ENCODE data around the gene EPHB1.

The EPHB1 gene

GRCh38 chr3:134885877-134886621, 91.0 kb downstream of the EPHB1 start:
- no peak for DNase-seq

- DNase-seq: no peak
These were observed 91.9 kb downstream of the EPHB1 start for GRCh38 chr3:134886991-134887390.

DNA sequence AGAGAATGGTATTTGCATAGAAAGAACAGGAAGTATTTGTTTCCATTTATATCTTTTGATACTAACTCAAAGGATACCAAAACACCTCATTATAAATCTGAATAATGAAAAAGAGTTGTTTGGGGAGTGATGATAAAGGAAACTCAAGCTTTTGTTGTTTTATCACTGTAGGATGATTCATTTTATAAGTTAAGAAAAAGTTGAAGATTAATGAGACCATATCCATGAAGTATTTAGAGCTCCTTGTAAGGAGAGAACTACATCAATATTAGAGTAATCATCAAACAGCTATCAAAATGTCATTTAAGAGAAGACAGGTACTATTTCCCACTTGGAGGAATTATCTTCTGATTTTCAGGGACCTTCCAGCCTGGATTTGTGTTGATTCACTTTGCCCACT, 92.5 kb downstream of the EPHB1 start:
- DNase-seq: no peak

DNA sequence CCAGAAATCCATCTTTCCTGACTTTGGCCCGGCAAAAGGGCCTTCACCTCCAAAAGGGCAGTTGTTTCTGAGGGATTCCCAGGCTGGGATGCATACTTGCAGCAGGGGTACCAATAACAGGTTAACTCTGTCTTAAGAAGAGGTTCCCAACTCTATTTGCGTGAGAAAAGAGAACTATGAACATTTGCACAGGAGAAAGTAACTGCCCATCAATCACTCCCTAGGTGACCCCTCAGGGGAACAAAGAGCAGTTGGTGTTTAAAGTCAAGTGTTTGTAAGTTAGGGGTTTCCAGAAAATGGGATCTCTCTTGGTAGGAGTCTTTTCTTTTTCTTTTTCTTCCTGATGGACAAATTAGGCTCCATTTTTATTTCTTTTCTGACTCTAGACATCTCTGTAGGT, 97.3 kb downstream of the EPHB1 start:
- no peak for DNase-seq

DNA sequence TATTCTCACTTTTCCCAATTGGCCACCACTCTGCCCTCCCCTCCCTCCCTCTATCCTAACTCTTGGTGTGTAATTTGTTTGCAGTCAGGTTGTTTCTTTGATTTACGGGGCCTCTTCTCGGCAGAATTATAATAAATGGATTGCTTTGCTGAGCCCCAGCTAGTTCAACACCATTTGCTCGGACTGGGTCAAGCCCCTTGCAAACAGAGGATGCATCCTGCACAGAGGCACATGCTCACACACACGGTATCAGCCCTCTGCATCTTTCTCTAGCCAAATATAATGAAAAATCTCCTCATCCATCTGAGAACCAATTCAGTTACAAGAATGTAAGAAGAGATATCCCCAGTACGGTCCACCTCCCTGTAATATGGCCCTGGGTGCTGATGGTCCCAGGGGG, 97.7 kb downstream of the EPHB1 start:
- DNase-seq: no peak

GRCh38 chr3:134894533-134894932, 99.5 kb downstream of the EPHB1 start:
- no peak for DNase-seq

DNA sequence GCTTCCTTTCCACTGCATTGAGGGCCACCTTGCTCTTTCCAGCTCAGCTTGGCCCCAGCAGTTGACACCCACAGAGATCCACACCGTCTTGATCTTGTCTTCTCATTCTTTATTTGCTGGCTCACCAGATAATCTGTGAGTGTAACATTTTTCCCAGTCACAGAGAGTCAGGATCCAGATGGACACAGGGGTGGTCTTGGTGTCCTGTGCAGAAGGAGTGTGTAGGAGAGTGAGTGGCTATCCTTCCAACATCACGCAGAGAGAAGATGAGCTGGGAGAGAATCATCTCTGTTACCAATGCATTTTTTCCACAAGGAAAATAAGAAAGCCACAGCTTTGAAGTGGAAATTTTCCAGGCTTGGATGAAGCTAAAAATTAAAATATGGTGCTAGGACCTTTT, 100.1 kb downstream of the EPHB1 start:
- no peak for DNase-seq

- DNase-seq: no peak
These were observed 101.1 kb downstream of the EPHB1 start for GRCh38 chr3:134896141-134896540.

DNA sequence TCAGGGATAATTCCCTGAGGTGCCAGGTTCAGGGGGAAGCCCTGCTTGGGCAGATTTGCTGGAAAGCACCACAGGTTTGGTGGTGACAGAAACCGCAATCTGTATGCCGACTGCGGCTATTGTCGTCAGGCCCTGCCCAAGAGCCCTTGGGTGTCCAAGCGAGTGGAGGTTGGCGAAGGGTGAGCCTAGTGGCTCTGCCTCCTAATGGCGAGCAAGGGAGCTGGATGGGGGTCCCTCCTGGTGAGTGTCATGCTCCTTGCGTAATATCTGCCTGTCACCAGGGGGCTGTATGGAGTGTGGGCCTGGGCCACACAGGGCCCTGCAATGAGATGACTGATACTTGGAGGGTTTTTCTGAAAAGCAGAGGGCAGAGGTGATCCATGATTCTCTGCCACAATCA, 101.6 kb downstream of the EPHB1 start:
- DNase-seq: no peak

DNA sequence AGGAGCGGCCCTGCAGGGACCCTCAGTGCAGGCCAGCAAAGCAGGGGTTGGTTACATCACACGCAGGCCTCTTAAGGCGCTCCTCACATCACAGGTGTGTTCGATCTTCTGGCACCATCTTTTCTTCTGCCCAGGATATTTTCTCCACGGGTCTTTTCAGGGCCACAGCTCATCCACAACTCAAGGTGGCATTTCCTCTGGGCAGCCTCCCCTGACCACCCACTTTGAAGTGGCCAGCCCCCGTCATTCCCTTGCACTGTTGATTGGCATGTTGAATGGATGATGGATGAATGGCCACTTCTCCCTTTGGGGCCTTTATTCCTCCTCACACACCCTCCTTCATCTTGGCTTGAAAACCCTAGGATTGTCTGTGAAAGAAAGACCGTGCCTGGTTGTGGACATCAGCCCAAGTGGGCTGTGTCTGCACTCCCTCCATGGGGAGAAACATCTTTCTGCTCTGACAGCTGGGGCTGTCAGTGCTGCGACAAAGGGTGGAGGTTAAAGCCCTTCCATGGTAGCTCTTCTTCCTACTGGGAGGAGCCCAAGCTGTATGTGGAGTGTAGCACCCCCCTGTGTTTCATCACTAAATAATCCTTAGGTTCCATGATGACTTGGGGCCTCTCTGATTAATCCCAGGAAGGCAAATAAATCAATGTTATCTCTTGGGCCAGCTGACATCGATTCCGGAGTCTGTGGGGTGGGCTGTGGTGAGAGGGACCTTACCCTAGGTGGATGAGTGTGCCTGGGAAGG, 102.5 kb downstream of the EPHB1 start:
- no peak for DNase-seq

DNA sequence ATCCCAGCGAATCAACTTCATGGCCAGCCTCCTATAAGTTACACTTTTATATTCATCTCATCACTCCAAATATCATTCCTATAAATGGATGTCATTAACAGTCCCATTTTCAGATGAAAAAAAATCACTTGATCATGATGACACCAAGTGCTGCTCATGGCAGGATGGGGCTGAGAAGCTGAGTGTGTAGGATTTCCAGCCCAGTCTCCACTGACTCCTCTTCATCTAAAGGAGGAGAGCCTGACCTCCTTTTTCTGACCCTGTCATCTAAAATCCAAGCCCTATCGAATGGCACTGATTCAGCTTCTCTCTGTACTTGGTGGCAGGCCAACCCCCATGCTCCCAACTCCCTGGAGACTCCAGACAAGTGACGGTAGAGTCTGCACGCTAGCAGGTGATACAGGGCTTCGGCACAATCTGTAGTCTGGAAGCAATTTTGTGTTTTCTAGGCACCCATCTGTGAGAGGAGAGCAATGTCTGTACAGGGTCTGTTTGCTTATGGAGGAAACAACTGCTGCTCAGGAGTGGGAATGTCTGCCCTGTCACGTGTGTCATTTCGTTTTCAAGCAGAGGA, 103.2 kb downstream of the EPHB1 start:
- DNase-seq: no peak

DNA sequence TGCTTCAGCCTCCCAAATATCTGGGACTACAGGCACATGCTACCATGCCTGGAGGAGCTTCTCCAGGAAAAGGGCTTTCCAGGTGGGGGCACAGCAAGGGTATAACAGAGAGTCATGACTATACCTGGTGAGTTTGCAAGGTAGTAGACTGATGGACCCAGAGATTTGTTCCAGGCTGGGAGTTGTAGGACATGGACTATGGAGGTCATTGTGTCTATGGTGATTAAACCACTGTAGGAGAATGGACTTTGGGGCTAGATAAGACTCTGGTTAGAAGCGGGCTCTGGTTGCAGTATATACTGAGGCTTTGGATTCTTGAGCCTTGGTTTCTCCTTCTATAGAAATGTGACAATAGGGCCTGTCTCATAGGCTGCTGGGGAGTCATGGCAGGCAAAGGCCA, 104.7 kb downstream of the EPHB1 start:
- no peak for DNase-seq

GRCh38 chr3:134900482-134900881, 105.4 kb downstream of the EPHB1 start:
- DNase-seq: no peak

- no peak for DNase-seq
These were observed 106.4 kb downstream of the EPHB1 start for GRCh38 chr3:134901461-134901860.

DNA sequence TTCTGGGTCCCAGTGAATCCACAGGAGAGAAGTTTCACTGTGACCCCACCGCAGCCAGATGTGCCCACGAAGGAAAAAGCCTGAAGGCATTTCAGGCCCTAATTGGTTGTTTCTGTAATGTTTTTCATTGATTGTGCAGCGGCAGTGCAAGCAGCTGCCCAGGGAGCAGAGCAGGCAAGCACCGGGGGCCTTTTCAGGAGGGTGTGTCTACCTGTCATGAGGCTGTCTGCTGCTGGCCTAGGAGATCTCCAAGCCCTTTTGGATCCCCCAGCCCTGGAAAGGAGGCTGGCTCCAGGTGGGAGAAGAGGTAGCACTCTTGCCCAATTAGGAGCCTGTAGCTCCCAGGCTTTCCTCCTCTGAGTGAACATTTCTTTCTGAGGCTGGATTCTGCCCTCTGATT, 108.8 kb downstream of the EPHB1 start:
- DNase-seq: no peak

- no peak for DNase-seq
These were observed 109.2 kb downstream of the EPHB1 start for GRCh38 chr3:134904241-134904771.

DNA sequence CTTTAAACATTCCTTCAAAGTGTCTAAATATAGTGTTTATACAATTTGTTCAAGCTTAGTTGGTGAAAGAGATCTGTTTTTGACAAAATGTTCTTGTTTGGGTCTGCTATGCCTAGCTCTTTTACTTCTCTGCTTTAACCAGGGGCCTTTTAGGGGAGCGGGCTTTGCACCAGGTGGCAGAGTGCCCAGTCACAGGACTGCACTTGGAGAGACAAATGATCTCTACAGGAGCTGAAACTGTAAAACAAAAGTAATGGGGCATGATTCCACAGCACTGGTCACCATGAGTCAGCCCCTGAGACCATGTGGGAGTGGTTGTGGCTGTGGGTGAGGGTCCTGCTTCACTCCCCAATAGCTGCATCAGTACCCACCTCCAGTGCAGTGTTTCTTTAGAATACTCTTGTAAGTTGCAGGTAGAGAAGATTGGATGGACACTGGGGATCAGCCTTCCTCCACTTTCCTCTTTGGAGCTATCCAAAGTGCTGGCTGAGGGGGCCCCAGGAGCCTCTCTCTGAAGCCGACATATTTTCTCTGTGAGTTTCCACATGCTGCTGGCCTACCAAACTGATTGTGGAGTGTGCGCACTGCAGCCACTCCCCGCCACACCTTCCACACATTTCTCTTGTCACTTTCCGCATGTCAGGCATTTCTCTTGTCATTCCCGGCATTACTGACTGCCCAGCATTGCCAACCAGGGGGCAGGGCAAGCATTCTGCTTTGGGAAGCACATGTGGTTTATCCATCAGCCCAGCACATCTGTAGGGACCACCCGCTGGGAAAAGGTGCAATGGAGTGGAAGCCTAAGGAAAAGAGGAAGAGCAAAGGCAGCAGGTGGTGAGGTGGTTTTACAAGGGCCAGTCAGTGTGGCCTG, 110.0 kb downstream of the EPHB1 start:
- DNase-seq: no peak

DNA sequence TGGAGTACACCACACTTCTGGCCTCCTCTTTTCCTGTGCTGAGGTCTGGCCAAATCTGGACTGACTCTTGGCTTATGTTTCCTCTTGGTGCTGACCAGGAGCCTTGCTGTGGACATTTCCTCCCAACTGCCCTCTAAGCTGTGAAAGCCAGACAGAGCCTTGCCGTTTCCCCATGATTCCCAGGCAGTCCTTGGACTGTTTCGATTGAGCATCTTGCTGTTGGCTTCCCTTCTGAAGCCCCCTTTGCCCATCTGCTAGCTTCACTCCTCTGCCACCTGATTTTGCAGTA, 110.5 kb downstream of the EPHB1 start:
- no peak for DNase-seq

- no peak for DNase-seq
These were observed 113.2 kb downstream of the EPHB1 start for GRCh38 chr3:134908271-134908670.

DNA sequence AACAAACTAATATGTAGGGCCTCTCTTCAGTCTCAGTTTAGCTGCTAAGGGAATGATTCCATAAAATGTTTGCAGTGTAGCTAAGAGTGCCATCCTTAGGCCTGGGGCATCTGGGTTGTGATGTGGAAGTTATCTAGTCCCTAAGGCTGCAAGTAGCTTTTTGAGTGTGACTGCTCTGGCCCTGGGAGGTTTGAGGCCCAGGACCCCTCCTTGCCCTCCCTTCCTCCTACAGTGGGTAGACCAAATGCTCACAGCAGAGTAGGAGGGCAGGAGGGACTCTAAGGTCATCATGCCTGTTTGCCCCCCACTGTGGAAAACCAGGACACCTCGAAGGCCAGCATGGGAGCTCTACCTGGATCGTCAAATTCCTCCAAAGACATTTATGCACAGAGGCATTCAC, 115.0 kb downstream of the EPHB1 start:
- DNase-seq: no peak

DNA sequence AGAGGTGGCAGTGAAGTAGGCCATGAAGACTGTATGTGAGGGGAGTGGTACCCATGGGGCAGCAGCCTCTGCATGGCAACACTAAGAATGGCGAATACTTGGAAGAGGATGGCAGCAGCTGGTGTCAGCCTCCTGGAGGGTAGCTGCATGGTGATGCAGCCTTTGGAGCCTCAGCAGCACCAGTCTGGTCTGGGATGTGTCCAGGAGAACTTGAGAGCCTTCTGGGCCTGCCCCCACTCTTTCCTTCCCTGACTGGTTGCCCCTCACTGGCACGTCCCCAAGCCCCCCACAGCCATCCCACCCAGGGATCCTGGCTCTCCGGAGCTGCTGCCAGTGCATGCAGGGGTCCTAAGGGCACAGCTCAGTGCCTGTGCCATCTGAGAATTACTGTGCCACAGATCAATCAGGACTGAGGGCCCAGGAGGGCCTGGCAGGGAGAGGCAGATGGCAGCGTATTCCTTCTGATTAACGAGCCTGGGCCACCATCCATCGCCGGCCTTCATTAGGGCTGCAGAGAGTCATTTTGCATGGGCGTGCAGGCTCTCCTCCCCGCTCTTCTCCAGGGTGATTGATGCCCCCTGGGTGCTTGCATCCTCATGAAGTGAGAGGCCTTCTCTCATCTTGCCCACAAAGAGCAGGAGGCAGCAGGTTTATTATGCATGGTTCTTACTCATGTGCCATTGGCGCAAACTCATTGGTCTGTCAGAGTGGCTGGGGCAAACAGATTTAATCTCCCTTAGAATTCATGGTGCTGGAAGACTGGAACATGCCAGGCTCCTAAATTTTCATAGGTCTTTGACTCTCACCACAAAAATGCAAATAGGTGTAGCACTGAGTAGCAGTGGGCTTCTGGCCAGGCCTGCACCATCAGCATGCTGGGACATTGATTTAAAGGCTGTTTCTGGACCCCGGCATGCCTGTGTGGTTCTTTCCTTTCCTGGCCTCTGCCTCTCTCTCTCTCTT, 116.8 kb downstream of the EPHB1 start:
- no peak for DNase-seq
